Measurements from ENCODE around the gene LRRC42.

GRCh38 chr1:53943090-53943489 is 3.1 kb upstream of the LRRC42 start:
- no peak for TF ChIP-seq POLR2AphosphoS5 (IDR thresholded peaks at IDR 0.05; ENCODE audit: borderline replicate concordance, low read depth, low read length)
- no peak for TF ChIP-seq EZH2 (IDR thresholded peaks at IDR 0.05)
- TF ChIP-seq FOXP2 (optimal IDR thresholded peaks at IDR 0.05; ENCODE audit: control extremely low read depth, extremely low read length, insufficient read depth) = no peak

Data from SK-N-MC (cell line).